Astrocyte of the spinal cord (primary cell): Measurements from ENCODE around the gene NXN.
"Not testable (repeated sequence)": the region's sequence is repeated elsewhere in the genome, so short reads cannot be mapped to it uniquely, and the experiment has no call there.

ENCODE experiments used
- DNase-seq: peaks from one replicate; pipeline ENCODE4 v3.0.0; 2011; ENCODE audit warnings: low read depth, low spot score
- H3K4me3 ChIP-seq: 2 replicates; pipeline ENCODE4 v1.5.1; 2011; ENCODE audit warnings: low read depth, mild to moderate bottlenecking, low read length, moderate library complexity
- CTCF ChIP-seq: IDR thresholded peaks from 2 replicates; pipeline ENCODE4 v1.5.1; 2012; ENCODE audit warnings: low read depth, mild to moderate bottlenecking, low read length, inconsistent platforms
- in situ Hi-C: cut with HindIII; loops from 2 replicates; pipeline ENCODE4 v1.10.0; 2017; ENCODE audit warnings: low sequenced_read_pairs

Gene NXN

GRCh38 chr17:835263-835662 lies 144.3 kb downstream of the NXN start:
- H3K4me3 ChIP-seq = no peak overlapping the region
- in situ Hi-C loops = no loop called here
- peak; percentile 97 for DNase-seq
- no peak for TF ChIP-seq CTCF

DNA sequence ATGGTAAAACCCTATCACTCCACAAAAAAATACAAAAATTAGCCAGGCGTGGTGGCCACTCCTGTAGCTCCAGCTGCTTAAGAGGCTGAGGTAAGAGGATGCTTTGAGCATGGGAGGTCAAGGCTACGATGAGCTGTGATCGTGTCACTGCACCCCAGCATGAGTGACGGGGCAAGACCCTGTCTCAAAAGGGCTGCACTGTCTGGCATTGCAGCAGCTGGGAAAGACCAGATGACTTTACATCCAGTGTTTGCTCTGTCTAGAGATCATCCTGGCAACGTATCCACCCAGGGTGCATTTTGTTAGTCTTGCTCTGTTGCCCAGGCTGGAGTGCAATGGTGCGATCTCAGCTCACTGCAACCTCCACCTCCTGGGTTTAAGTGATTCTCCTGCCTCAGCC lies 145.4 kb downstream of the NXN start:
- in situ Hi-C loops = no loop called here
- H3K4me3 ChIP-seq = no peak overlapping the region
- no peak for DNase-seq
- no peak for TF ChIP-seq CTCF

GRCh38 chr17:830950-831349 lies 148.6 kb downstream of the NXN start:
- TF ChIP-seq CTCF = no peak
- no peak for DNase-seq
- in situ Hi-C loops = no loop called here
- H3K4me3 ChIP-seq = no peak overlapping the region

DNA sequence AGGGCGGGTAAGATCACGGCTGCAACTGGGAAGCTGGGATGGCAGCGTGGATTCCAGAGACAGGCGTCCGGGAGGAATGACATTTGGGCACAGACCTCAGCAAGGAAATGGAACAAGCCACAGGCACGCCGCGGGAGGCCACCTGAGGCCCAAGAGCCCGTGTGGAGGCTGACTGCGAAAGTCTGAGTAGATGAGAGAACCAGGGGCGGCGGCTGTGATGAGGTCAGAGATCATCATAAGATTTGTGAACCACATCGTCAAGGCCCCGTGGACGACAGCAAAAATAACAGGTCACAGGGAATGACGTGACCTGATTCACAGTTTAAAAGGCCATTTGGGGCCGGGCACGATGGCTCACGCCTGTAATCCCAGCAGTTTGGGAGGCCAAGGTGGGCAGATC lies 149.2 kb downstream of the NXN start:
- in situ Hi-C loops = no loop called here
- TF ChIP-seq CTCF = no peak
- DNase-seq = no peak
- no peak overlapping the region for H3K4me3 ChIP-seq

DNA sequence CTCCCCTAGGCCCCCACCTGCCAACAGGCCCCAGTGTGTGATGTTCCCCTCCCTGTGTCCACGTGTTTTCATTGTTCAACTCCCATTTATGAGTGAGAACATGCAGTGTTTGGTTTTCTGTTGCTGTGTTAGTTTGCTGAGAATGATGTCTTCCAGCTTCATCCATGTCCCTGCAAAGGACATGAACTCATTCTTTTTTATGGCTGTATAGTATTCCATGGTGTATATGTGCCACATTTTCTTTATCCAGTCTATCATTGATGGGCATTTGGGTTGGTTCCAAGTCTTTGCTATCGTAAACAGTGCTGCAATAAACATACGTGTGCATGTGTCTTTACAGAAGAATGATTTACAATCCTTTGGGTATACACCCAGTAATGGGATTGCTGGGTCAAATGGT lies 150.0 kb downstream of the NXN start:
- DNase-seq, H3K4me3 ChIP-seq, in situ Hi-C loops: not testable (repeated sequence)

GRCh38 chr17:828761-829160 lies 150.8 kb downstream of the NXN start:
- no peak overlapping the region for H3K4me3 ChIP-seq
- no peak for TF ChIP-seq CTCF
- in situ Hi-C loops = no loop called here
- DNase-seq = no peak

DNA sequence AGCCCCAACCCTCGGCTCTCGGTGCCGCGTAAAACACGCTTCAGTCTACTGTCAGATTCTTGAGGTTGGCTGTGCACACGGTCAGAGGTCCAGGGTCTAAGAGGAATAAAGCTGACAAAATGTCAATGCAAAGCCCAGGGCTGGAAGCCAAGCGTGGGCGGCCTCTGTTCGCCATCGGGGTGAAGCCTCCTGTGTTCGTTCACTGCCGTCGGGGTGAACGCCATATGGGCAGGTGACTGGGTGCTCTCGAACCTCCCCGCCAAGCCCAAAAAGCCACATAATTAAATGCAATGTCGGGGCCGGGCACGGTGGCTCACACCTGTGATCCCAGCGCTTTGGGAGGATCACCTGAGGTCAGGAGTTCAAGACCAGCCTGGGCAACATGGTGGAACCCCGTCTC lies 152.8 kb downstream of the NXN start:
- no peak for DNase-seq
- in situ Hi-C loops = no loop called here
- H3K4me3 ChIP-seq = no peak overlapping the region
- TF ChIP-seq CTCF = no peak
